Measurements from ENCODE around the gene ANKRD18B. TPM values are rescaled to one million over a fixed set of nuclear protein-coding genes. Genes with fewer than 3 reads are reported as not detected.
A peak's percentile ranks its signal among the peaks of the same experiment; 100 is the strongest.
"Not testable (repeated sequence)": the region's sequence is repeated elsewhere in the genome, so short reads cannot be mapped to it uniquely, and the experiment has no call there.

Gene ANKRD18B
- polyA plus RNA-seq (2.2 TPM in 1 of 2 replicates, not detected in the other), polyA minus RNA-seq (0.23 and 0.73 TPM in 2 replicates)

DNA sequence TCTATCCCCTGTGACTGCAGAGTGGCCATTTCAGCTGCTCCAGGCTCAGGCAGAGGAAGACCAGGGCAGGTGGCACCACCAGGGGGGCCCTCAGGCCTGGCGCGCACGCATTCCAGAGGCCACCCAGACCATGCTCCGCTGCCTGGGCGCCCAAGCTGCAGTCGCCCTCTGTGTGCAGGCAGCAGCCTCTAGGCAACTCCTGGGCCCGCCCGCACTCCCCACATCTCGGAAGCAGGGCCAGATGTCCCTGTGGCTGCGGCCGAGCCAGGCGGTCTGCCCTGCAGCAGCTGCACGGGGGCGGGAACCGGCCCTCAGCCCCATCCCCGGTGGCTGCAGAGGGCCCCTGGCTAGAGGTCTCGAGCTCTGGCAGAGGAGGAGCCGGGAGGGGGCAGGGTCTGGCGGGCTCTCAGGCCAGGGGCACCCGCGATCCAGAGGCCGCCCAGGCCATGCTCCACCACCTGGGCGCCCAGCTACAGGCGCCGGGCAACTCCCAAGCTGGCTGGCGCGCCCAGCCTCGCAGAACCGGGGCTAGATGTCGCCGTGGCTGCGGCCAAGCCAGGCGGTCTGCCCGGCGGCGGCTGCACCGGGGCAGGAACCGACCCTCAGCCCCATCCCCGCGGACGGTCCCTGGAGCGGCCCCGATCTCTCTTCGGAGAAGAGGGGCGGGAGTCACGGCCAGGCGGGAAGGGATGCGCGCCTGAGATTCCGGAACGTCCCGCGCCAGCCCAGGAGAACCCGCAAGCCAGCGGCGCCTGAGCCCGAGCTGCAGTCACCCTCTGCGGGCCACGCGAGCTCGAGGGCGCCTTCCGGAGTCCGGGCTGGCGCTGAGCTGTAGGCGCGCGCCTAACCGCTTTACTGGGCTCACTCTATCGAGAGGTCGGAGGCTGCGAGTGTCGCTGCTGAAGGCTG, at the start of gene ANKRD18B:
Gene ANKRD18B, plus strand, starts transcription at position 855 of the 909 bp plus-strand sequence. CDS start 239 bp downstream, outside the sequence.
- H3K27me3 ChIP-seq (ENCODE audit: insufficient read depth, low read depth, low read length): peaks cover 28% of the 10 kb centered on the region
- H3K9me3 ChIP-seq (ENCODE audit: low read length); H3K4me2 ChIP-seq (ENCODE audit: low read length); H3K36me3 ChIP-seq (ENCODE audit: insufficient read depth, low read length); H3K9me2 ChIP-seq (ENCODE audit: insufficient read depth, low read length); H4K20me1 ChIP-seq (ENCODE audit: insufficient read depth); H3K27ac ChIP-seq (ENCODE audit: low read length); H3F3A ChIP-seq (ENCODE audit: insufficient read depth, low read length, poor library complexity, severe bottlenecking); H2AFZ ChIP-seq (ENCODE audit: low read depth, low read length); H3K79me2 ChIP-seq (replicated peaks; ENCODE audit: insufficient read depth, low read length): not testable (repeated sequence)
- H3K4me3 ChIP-seq (ENCODE audit: low read length): peak within 1 kb of the TSS; percentile 70
- peak within 1 kb of the TSS; percentile 41 for H3K9ac ChIP-seq (ENCODE audit: low read length)

GRCh38 chr9:33475357-33475756, 48.7 kb upstream of the ANKRD18B start:
- no peak overlapping the region for H3K9ac ChIP-seq (ENCODE audit: low read length)
- H3K27ac ChIP-seq (ENCODE audit: low read length): no peak overlapping the region
- peaks cover 10% of the 10 kb centered on the region for H3K79me2 ChIP-seq (replicated peaks; ENCODE audit: insufficient read depth, low read length)
- H3K4me3 ChIP-seq (ENCODE audit: low read length): no peak overlapping the region
- no peaks in the 10 kb centered on the region for H3K27me3 ChIP-seq (ENCODE audit: insufficient read depth, low read depth, low read length)
- TF ChIP-seq TAF1 (IDR thresholded peaks at IDR 0.05; ENCODE audit: low read depth) (no peak), EP300 (conservative IDR thresholded peaks at IDR 0.05; ENCODE audit: poor library complexity, severe bottlenecking) (no peak), POLR2AphosphoS5 (IDR thresholded peaks at IDR 0.05) (no peak), REST (IDR thresholded peaks at IDR 0.05; ENCODE audit: borderline replicate concordance) (no peak), CTCF (IDR thresholded peaks at IDR 0.05; ENCODE audit: poor library complexity, severe bottlenecking) (no peak), SMC3 (conservative IDR thresholded peaks at IDR 0.05; ENCODE audit: poor library complexity) (no peak), EZH2 (IDR thresholded peaks at IDR 0.05; ENCODE audit: borderline replicate concordance, insufficient read depth, low read length, poor library complexity, severe bottlenecking) (no peak), RAD21 (conservative IDR thresholded peaks at IDR 0.05) (no peak), MXI1 (conservative IDR thresholded peaks at IDR 0.05; ENCODE audit: poor library complexity, severe bottlenecking) (no peak)
- H3K36me3 ChIP-seq (ENCODE audit: insufficient read depth, low read length): no peaks in the 10 kb centered on the region
- no peak overlapping the region for H2AFZ ChIP-seq (ENCODE audit: low read depth, low read length)
- no peaks in the 10 kb centered on the region for H3K9me3 ChIP-seq (ENCODE audit: low read length)
- H3K9me2 ChIP-seq (ENCODE audit: insufficient read depth, low read length): no peaks in the 10 kb centered on the region
- no peaks in the 10 kb centered on the region for H4K20me1 ChIP-seq (ENCODE audit: insufficient read depth)
- no peaks in the 10 kb centered on the region for H3F3A ChIP-seq (ENCODE audit: insufficient read depth, low read length, poor library complexity, severe bottlenecking)
- no peak overlapping the region for H3K4me2 ChIP-seq (ENCODE audit: low read length)
